Ovary (tissue), 9 donors: ENCODE results near the gene RHPN2. TPM values are rescaled to one million over a fixed set of nuclear protein-coding genes. Genes with fewer than 3 reads are reported as not detected.
"Not testable (repeated sequence)": the region's sequence is repeated elsewhere in the genome, so short reads cannot be mapped to it uniquely, and the experiment has no call there.

Source experiments
- DNase-seq, 5 donors: peaks; one replicate each; pipeline ENCODE4 v3.0.0-alpha.2; 2019 to 2020
- H3K27ac ChIP-seq, 2 donors: fragments of 200-600 bp; one replicate each; pipeline versions ENCODE4 v1.5.1 to v1.8.0; 2019 to 2022
- H3K27me3 ChIP-seq: fragments of 200-600 bp; one replicate; pipeline ENCODE4 v1.8.0; 2022
- H3K36me3 ChIP-seq: fragments of 200-600 bp; sonication (generic); one replicate; pipeline ENCODE4 v1.5.1; 2019
- H3K4me1 ChIP-seq: one replicate; pipeline ENCODE4 v1.8.1; 2013; ENCODE audit warnings: mild to moderate bottlenecking, moderate library complexity; ENCODE audit not compliant: insufficient read depth
- H3K4me3 ChIP-seq: fragments of 200-600 bp; sonication (generic); one replicate; pipeline ENCODE4 v1.5.1; 2017
- H3K9me3 ChIP-seq, 2 donors: fragments of 200-600 bp in 1 of 2; sonication (generic) in 1 of 2; one replicate each; pipeline versions ENCODE4 v1.5.1 to v1.8.1; 2013 to 2019; ENCODE audit warnings: mild to moderate bottlenecking in 1 of 2, moderate library complexity in 1 of 2
- CTCF ChIP-seq, 3 donors: fragments of 450-650 bp in 2 of 3; fragments of 200-600 bp in 1 of 3; IDR thresholded peaks; one replicate each; pipeline versions ENCODE4 v1.5.1 to v1.8.0; 2016 to 2022; ENCODE audit warnings: antibody characterized with exemption in 3 of 3, mild to moderate bottlenecking in 1 of 3
- EP300 ChIP-seq: sonication (generic); formaldehyde crosslinking; IDR thresholded peaks from one replicate; pipeline ENCODE4 v1.6.1; 2017; ENCODE audit warnings: antibody characterized with exemption
- POLR2A ChIP-seq: fragments of 450-650 bp; IDR thresholded peaks from one replicate; pipeline ENCODE4 v1.6.1; 2017; ENCODE audit warnings: antibody characterized with exemption, mild to moderate bottlenecking, moderate library complexity
- WGBS, 3 donors: extraction: QIAGEN DNeasy Blood & Tissue Kit in 1 of 3; methylation state at CpG; one replicate each; pipeline versions ENCODE4 v1.1.5 to v1.1.7; 2013 to 2017; 5-methylcytosine and 5-hydroxymethylcytosine counted together
- intact Hi-C, 4 donors: fragments of 100-400 bp; cut with DNase I; formaldehyde crosslinking; loops; one replicate each; pipeline versions ENCODE4 v1.11.0 to v1.15.1; 2022 to 2023
- polyA plus RNA-seq, 2 donors: library from polyadenylated mRNA; stranded (reverse); fragments of 200-250 nt in 1 of 2; fragments of 350-450 nt in 1 of 2; fragmentation: Illumina TruSeq in 1 of 2; extraction: RNeasy Lipid Tissue Mini Kit (QIAGEN cat#74804) in 1 of 2; gene quantifications; one replicate each; pipeline ENCODE4 v1.2.3, GENCODE V29; 2013 to 2014
- total RNA-seq, 7 donors: library from RNA; depleted of rRNA in 2 of 7; stranded (reverse); fragments of >200 nt in 2 of 7; fragmentation: NEBNext Ultra II Directional in 3 of 7; extraction: Animal tissue kit (Norgen Biotek cat#: 25700) in 3 of 7; gene quantifications; one replicate each; pipeline versions ENCODE4 v1.1.0 to v1.2.4, GENCODE V29; 2016 to 2023
- donor health status: DM: no; HTN: no; CAD: no; lungs with moderate emphysema.
- donor health status: DM: no; HTN: no; CAD: no.
- donor health status: Bipolar disorder and iron deficiency.
- donor health status: DM: yes; HTN: yes; CAD: no.
- donor health status: DM: no; HTN: no; CAD: no.
- donor health status: DM: yes; HTN: yes; CAD: no.

The RHPN2 gene
- total and polyA plus RNA-seq, 9 donors = 1.3 to 47.9 (median 3.8) TPM

- intact Hi-C loops = no loop called here
Measured at GRCh38 chr19:33024398-33024797, 40.3 kb downstream of the RHPN2 start.

GRCh38 chr19:33022472-33023116 is 42.1 kb downstream of the RHPN2 start:
- no peak for DNase-seq
- no peaks in the 10 kb centered on the region for H3K36me3 ChIP-seq
- H3K27me3 ChIP-seq = no peaks in the 10 kb centered on the region
- H3K4me3 ChIP-seq = no peak overlapping the region
- TF ChIP-seq EP300 = no peak
- TF ChIP-seq CTCF (IDR thresholded peaks at IDR 0.05) = no peak
- no peak for TF ChIP-seq POLR2A
- no peaks in the 10 kb centered on the region for H3K4me1 ChIP-seq
- no peaks in the 10 kb centered on the region for H3K9me3 ChIP-seq
- intact Hi-C loops = no loop called here
- 51 to 60% (median 60%) methylated on average over 11 of the region's 11 CpGs for WGBS, 3 donors
- H3K27ac ChIP-seq = no peak overlapping the region

More at GRCh38 chr19:33024398-33024797, 40.3 kb downstream of the RHPN2 start:
- no peaks in the 10 kb centered on the region for H3K4me1 ChIP-seq
- DNase-seq = no peak
- H3K9me3 ChIP-seq = no peaks in the 10 kb centered on the region
- no peaks in the 10 kb centered on the region for H3K27me3 ChIP-seq
- TF ChIP-seq EP300 = no peak
- no peak for TF ChIP-seq POLR2A
- TF ChIP-seq CTCF (IDR thresholded peaks at IDR 0.05) = no peak
- H3K4me3 ChIP-seq = no peak overlapping the region
- H3K27ac ChIP-seq = no peak overlapping the region
- no peaks in the 10 kb centered on the region for H3K36me3 ChIP-seq
- 89 to 93% (median 93%) methylated on average over 8 of the region's 8 CpGs for WGBS, 3 donors

- WGBS, 3 donors = 94 to 95% (median 94%) methylated on average over 4 of the region's 4 CpGs
- not testable (repeated sequence) for DNase-seq
Measured at GRCh38 chr19:33010891-33011290, 53.8 kb downstream of the RHPN2 start.

GRCh38 chr19:33008738-33009137 is 56.0 kb downstream of the RHPN2 start:
- no peaks in the 10 kb centered on the region for H3K27me3 ChIP-seq
- H3K36me3 ChIP-seq = no peaks in the 10 kb centered on the region
- intact Hi-C loops = no loop called here
- no peak for DNase-seq
- no peaks in the 10 kb centered on the region for H3K4me1 ChIP-seq
- no peak overlapping the region for H3K27ac ChIP-seq
- H3K4me3 ChIP-seq = no peak overlapping the region
- no peak for TF ChIP-seq POLR2A
- no peak for TF ChIP-seq CTCF (IDR thresholded peaks at IDR 0.05)
- no peak for TF ChIP-seq EP300
- H3K9me3 ChIP-seq = no peaks in the 10 kb centered on the region
- 96 to 99% (median 96%) methylated on average over 4 of the region's 4 CpGs for WGBS, 3 donors

More at GRCh38 chr19:33010891-33011290, 53.8 kb downstream of the RHPN2 start:
- intact Hi-C loops, H3K9me3 ChIP-seq, H3K27me3 ChIP-seq, H3K4me1 ChIP-seq, H3K4me3 ChIP-seq, H3K27ac ChIP-seq, H3K36me3 ChIP-seq: not testable (repeated sequence)

GRCh38 chr19:33005440-33005839 is 59.2 kb downstream of the RHPN2 start:
- no peak overlapping the region for H3K27ac ChIP-seq
- TF ChIP-seq EP300 = no peak
- no peak for TF ChIP-seq CTCF (IDR thresholded peaks at IDR 0.05)
- TF ChIP-seq POLR2A = no peak

GRCh38 chr19:33003424-33004024 is 61.2 kb downstream of the RHPN2 start:
- H3K9me3 ChIP-seq, H3K36me3 ChIP-seq, H3K27ac ChIP-seq, H3K27me3 ChIP-seq, intact Hi-C loops, H3K4me3 ChIP-seq, DNase-seq, H3K4me1 ChIP-seq: not testable (repeated sequence)
- 79 to 89% (median 86%) methylated on average over 6 of the region's 6 CpGs for WGBS, 3 donors

More at GRCh38 chr19:33005440-33005839, 59.2 kb downstream of the RHPN2 start:
- H3K9me3 ChIP-seq = no peaks in the 10 kb centered on the region
- intact Hi-C loops = no loop called here
- no peaks in the 10 kb centered on the region for H3K36me3 ChIP-seq
- no peaks in the 10 kb centered on the region for H3K27me3 ChIP-seq
- WGBS, 3 donors = 89 to 92% (median 91%) methylated on average over 5 of the region's 5 CpGs
- no peak for DNase-seq
- H3K4me1 ChIP-seq = no peaks in the 10 kb centered on the region
- H3K4me3 ChIP-seq = no peak overlapping the region

- H3K27ac ChIP-seq, H3K36me3 ChIP-seq, H3K4me1 ChIP-seq, H3K27me3 ChIP-seq, intact Hi-C loops, H3K4me3 ChIP-seq, DNase-seq, H3K9me3 ChIP-seq: not testable (repeated sequence)
- WGBS, 3 donors = 80 to 84% (median 82%) methylated on average over 15 of the region's 15 CpGs
Measured at GRCh38 chr19:33002126-33002865, 62.4 kb downstream of the RHPN2 start.
